Sigmoid colon (tissue), 3 donors: Measurements from ENCODE around the gene GTSE1.

Experiments
- CTCF ChIP-seq, 4 experiments: fragments of 450-650 bp in 3 of 4; fragments of 200-600 bp in 1 of 4; IDR thresholded peaks; one replicate each; pipeline ENCODE4 v1.5.1; 2016 to 2019; ENCODE audit warnings: antibody characterized with exemption in 4 of 4, mild to moderate bottlenecking in 3 of 4, moderate library complexity in 2 of 4
- POLR2A ChIP-seq, 2 donors: fragments of 450-650 bp; IDR thresholded peaks; one replicate each; pipeline ENCODE4 v1.6.1; 2016; ENCODE audit warnings: antibody characterized with exemption in 2 of 2, mild to moderate bottlenecking in 2 of 2, moderate library complexity in 2 of 2

- no peak for TF ChIP-seq CTCF (IDR thresholded peaks at IDR 0.05)
- TF ChIP-seq POLR2A (IDR thresholded peaks at IDR 0.05): no peak
These were observed 22.6 kb downstream of the GTSE1 start for GRCh38 chr22:46319319-46319718.
